HL-60 (cell line): ENCODE results near the gene DLX6.

ENCODE experiments used
- DNase-seq, 2 experiments: peaks; one replicate each; pipeline ENCODE4 v3.0.0-alpha.2; 2010 to 2020; ENCODE audit warnings: low read depth in 1 of 2, low spot score in 1 of 2
- H3K27ac ChIP-seq: fragments of 250-450 bp; sonication (Bioruptor Pico); replicated peaks from 2 replicates; pipeline ENCODE4 v1.5.1; 2020; ENCODE audit warnings: mild to moderate bottlenecking, moderate library complexity
- H3K27me3 ChIP-seq: fragments of 250-450 bp; sonication (Bioruptor Pico); 2 replicates; pipeline ENCODE4 v1.5.1; 2021; ENCODE audit warnings: mild to moderate bottlenecking, moderate library complexity; ENCODE audit not compliant: insufficient read depth, poor library complexity, severe bottlenecking
- H3K4me3 ChIP-seq: replicated peaks from 2 replicates; pipeline ENCODE4 v1.5.1; 2011; ENCODE audit warnings: mild to moderate bottlenecking, control low read depth, low read length; ENCODE audit not compliant: insufficient read depth
- CTCF ChIP-seq: IDR thresholded peaks from one replicate; pipeline ENCODE4 v1.5.1; 2011; ENCODE audit warnings: low read length, control low read depth, inconsistent platforms; ENCODE audit not compliant: insufficient read depth
- GABPA ChIP-seq: IDR thresholded peaks from 2 replicates; pipeline ENCODE4 v1.6.1; 2012; ENCODE audit warnings: low read depth
- POLR2AphosphoS5 ChIP-seq: IDR thresholded peaks from 2 replicates; pipeline ENCODE4 v1.6.1; 2012; ENCODE audit warnings: low read depth
- REST ChIP-seq: IDR thresholded peaks from 2 replicates; pipeline ENCODE4 v1.6.1; 2012; ENCODE audit warnings: low read depth; ENCODE audit not compliant: insufficient replicate concordance
- SPI1 ChIP-seq: IDR thresholded peaks from 2 replicates; pipeline ENCODE4 v1.6.1; 2012; ENCODE audit warnings: low read depth, mild to moderate bottlenecking, borderline replicate concordance

DLX6 gene

GRCh38 chr7:96996111-96996957 is 9.0 kb upstream of the DLX6 start:
- H3K27me3 ChIP-seq: peaks cover 56% of the 10 kb centered on the region
- no peak overlapping the region for H3K4me3 ChIP-seq
- TF ChIP-seq CTCF: no peak
- no peak for TF ChIP-seq REST
- TF ChIP-seq POLR2AphosphoS5: no peak
- TF ChIP-seq GABPA: no peak
- TF ChIP-seq SPI1: no peak
- H3K27ac ChIP-seq: no peak overlapping the region
- no peak for DNase-seq

- Histone ChIP-seq H3K4me3 (no peak overlapping the region), H3K27ac (no peak overlapping the region), H3K27me3 (peaks cover 59% of the 10 kb centered on the region)
- no peak for TF ChIP-seq POLR2AphosphoS5
- TF ChIP-seq REST: no peak
- no peak for TF ChIP-seq SPI1
- no peak for TF ChIP-seq CTCF
- TF ChIP-seq GABPA: no peak
- DNase-seq: no peak
Measured at GRCh38 chr7:96996958-96997511, 8.3 kb upstream of the DLX6 start.

GRCh38 chr7:96997512-96998032 is 7.8 kb upstream of the DLX6 start:
- no peak for DNase-seq
- Histone ChIP-seq H3K4me3 (no peak overlapping the region), H3K27ac (no peak overlapping the region), H3K27me3 (peaks cover 58% of the 10 kb centered on the region)
- no peak for TF ChIP-seq REST
